T follicular helper cell (primary cell): ENCODE measurements around the gene REXO2.

Experiments
- DNase-seq: peaks from one replicate; pipeline ENCODE4 v3.0.0-alpha.2; 2020; ENCODE audit warnings: low read depth
- total RNA-seq, 2 experiments: gene quantifications; one replicate each; lab custom pipeline; 2026; lab: John Stamatoyannopoulos, UW

Gene REXO2
- total RNA-seq, result 36.8 to 40.0 reads per million in 2 experiments

GRCh38 chr11:114439229-114440120 is at the start of gene REXO2:
Gene REXO2 (plus strand): TSS chr11:114439467. CDS start chr11:114439529, 62 bp downstream.
- DNase-seq, result peak; percentile 90

DNA sequence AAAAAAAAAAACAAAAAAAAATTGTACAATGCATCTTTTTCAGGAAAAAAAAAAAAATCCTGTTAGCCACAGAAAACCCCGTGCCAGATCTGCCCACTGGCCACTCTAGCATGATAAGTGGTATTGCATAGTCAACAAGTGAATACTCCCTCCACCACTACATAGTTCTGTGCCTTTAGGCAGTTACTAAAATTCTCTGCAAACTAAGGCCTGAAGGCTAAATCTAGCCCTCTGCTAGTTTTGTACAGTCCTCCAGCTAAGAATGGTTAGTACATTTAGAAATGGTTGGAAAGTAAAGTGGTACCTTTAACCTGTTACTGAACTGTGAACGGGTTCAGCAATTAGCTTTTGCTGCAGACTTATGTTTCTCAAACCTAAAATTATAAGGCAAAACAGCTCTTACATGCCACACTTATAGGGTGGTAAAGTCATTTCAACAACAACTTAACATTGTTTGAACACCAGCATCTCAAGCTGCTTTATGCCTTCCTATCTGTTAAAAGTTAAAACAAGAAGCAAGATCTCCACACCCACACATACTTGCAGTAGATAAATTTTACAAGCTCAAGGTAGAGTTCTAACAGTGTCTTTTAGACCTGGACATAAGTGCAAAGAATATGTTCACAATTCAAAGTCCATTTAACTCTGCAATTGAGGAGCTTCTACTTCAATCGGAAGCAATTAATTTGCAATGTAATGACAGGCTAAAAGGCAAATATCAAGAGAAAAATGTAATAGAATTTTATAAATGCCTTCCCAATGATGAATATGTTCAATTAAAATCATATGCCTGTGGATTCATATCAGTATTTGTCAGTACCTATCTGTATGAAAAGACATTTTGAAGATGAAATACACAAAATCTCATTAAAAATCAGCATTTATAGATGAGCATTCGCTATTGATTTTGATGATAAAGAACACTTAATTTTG is 46.3 kb upstream of the REXO2 start:
- no peak for DNase-seq

GRCh38 chr11:114395736-114396135 is 43.5 kb upstream of the REXO2 start:
- no peak for DNase-seq

GRCh38 chr11:114396916-114397315 is 42.4 kb upstream of the REXO2 start:
- no peak for DNase-seq

DNA sequence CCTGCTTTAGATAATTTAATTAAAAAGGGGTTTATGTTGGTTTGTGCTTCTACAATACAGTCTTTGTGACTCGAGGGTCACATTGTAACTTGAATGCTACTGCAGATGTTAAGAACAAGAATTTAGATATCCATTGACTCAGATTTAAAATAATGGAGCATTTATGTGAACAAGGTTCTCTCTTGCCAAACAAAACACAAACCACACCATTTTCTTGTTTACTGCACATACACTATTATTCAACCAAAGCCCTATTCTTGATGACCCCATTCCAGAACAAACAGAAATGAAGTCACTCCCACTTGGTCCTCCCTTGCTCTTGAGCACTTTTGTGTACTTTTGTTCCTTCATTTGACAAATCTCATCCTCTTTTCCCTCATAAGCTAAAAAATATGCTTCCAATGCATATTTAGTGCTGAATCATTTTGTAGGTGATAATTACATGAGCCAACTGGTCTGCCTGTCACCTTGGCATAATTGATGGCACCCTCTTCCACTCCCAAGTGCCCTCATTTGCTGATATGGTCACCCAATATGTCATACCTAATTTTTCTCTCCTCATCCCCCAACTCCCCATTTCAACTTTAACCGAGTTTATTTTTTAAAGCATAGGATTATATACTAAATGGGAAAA is 41.8 kb upstream of the REXO2 start:
- DNase-seq, result no peak

DNA sequence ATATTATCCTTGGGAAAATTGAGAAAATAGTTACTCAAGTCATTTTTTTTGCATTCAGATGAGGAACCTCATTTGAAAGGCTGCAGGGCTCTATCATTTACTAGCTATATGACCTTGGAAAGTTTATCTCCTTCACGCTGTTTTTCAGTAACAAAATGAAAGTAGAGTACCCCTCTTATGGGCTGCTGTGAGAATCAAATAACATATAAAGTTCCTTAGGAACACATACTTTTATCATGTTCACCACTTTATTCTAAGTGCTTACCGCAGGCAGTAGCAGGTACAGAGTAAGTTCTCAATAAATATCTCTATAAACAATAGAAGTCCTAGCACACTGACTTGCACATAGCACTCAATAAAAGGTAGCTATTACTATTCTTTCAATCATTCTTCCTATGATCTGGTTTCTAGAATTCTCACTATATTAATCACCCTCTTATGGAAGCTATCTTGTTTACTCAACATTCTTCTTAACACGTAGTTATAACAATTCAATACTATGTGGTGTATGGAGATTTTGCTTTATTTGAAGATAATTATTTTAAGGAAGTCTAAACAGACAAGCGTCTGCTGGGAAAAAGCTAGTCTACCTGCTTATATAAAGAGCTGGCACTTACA is 40.9 kb upstream of the REXO2 start:
- DNase-seq, result no peak

- DNase-seq, result no peak
Measured at GRCh38 chr11:114399490-114400215, 39.6 kb upstream of the REXO2 start.

DNA sequence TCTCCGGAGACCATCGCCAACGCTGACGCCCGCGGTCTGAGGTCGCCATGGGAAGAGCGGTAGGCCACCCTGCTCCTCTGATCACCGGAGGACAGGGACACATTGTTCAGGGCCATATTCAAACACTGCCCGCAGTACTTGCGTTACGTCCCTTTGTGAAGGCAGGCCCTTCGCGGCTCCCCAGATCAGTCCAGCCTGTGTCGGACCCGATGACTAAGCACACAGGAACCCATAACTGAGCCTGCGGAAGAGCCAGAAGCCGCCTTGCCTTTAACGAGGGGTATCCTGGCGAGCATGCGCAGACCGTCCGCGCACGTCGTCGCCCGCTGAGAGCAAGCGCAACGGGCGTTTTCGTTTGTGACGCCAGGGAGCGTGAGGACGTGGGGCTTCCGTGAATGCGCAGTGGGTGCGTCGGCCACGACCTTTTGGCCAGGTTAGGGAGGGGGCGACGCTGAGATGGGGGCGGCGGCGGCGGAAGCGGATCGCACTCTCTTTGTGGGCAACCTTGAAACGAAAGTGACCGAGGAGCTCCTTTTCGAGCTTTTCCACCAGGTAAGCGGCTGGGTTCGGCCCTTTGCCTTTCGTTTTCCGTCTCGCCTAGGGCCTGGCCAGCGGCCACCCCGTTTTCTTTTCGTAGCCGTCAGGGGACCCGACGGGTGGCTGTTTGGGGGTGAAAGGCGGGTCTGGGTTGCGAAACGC is 38.9 kb upstream of the REXO2 start, which contains the start of the genes C11orf71 and RBM7:
Gene C11orf71, minus strand, starts transcription at position 296 of the 699 bp plus-strand sequence. Its CDS starts 180 bp downstream, at position 116.
Gene RBM7, plus strand, starts transcription at position 451 of the 699 bp plus-strand sequence. Its CDS starts 6 bp downstream, at position 457.
- DNase-seq, result peak; percentile 97

- no peak for DNase-seq
Measured at GRCh38 chr11:114400915-114401223, 38.4 kb upstream of the REXO2 start.

DNA sequence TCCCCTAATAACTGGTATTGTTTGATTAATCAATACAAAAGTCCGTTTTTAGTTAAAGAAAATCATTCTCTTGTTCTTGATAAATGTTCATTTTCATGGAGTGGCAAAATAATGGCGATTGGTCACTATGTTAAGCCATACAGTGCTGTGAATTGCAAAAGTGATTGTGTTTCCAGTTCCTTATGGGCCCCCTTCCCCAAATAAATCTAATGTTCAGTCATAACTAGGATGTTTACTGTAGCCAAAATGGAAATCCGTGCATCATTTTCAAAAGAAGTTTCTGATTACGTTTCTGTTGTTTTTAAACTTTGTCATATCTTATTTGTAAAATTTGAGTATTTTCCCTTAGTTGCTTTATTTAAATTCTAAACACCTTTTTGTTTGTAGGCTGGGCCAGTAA is 38.0 kb upstream of the REXO2 start:
- no peak for DNase-seq

DNA sequence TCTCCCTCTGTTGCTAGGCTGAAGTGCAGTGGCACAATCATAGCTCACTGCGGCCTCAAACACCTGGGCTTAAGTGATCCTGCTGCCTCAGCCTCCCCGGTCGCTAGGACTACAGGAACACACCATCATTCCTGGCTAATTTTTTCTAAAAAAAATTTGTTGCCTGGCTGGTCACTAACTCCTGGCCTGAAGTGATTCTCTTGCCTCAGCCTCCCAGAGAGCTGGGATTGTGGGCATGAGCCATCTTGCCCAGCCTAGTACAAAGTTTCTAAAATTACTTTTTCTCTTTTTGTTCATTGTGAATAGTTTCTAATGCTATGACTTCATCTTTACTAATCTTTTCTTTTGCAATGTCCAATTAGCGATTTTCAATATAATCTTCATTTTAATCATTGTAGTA is 26.3 kb upstream of the REXO2 start:
- no peak for DNase-seq

- DNase-seq, result no peak
Measured at GRCh38 chr11:114413958-114414357, 25.3 kb upstream of the REXO2 start.

- no peak for DNase-seq
Measured at GRCh38 chr11:114416441-114416961, 22.8 kb upstream of the REXO2 start.

- DNase-seq, result no peak
Measured at GRCh38 chr11:114426280-114426679, 13.0 kb upstream of the REXO2 start.

- no peak for DNase-seq
Measured at GRCh38 chr11:114430290-114430689, 9.0 kb upstream of the REXO2 start.

- DNase-seq, result no peak
Measured at GRCh38 chr11:114432893-114433292, 6.4 kb upstream of the REXO2 start.

DNA sequence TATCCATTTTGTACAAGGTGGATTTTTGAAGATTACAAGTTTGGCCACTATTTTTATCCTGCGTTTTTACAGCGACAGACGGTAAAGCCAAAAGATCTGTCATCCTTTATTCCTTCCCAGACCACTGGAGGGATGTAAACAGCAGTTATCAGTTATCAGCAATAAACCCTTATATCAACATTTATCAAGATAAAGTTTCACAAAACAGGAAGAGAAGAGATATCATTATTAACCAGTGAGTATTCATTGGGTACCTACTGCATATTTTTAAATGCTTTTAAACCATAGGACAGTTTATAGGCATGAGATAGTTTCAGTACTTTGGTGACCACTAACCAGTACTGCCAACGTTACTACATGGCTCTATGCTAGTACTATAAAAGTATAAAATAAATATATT is 5.9 kb upstream of the REXO2 start:
- DNase-seq, result no peak

GRCh38 chr11:114438303-114438702 is 964 bp upstream of the REXO2 start:
- DNase-seq, result no peak

DNA sequence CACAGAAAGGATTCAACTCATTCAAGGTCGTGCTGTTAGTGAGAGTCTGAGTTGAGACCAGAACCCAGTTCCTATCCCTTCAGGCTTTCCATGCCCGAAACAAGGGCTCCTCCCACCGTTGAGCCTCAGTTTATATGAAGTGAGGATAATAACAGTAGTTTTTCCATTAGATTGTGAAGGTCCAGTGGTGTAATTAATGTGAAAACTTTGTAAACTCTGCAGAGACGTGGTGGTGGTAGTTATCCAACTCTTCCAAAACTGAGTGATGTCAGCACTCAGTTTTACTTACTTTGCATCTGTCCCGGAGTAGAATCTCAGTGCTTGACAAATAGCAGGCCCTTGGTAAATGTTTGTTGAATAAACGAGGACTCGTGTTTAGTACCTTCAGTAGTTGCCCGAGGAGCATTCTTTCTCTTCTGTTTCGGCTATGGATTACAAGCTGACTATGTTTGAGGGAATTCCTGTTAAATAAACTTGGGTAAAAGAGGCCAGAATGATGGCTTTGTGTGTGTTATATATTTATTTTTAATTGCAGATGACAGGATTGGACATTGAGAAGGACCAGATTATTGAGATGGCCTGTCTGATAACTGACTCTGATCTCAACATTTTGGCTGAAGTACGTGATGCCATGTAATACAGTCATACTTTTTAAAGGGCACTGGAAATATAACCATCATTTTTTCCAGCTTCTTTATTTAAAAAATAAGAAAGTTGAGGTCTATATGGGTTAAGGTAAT is 1.0 kb downstream of the REXO2 start:
- DNase-seq, result no peak
